HG03039 (cell line): ENCODE data around the gene LTA4H.

Source experiments
- ATAC-seq: cut with Tn5 transposase; IDR thresholded peaks from one replicate; pipeline ENCODE4 v1.9.1; 2021; ENCODE audit warnings: mild to moderate bottlenecking, moderate library complexity; ENCODE audit not compliant: unreplicated experiment

Gene LTA4H

DNA sequence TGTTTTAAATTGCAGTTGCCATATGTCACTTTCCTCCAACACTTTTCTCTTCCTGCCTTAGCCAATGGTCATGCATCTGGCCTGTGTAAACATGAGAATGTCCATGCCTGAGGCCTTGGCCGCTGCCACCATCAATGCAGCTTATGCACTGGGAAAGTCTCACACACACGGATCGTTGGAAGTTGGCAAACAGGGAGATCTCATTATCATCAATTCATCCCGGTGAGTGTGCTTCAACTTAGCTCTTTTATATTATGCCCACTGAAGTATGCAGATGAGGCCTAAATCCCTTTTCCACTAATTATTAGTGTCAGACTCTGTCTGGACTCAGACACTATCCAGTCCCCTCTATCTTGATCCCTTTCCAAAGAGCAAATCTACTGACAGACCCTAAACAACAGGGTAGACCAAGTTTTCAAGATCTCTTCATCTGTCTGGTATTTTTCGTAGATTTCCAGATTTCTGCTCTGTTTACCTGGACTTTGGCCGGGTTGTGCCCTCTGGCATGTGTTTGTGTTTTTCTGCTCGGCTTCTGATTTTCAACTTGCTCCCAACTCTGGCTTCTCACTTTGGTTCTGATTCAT, 69.0 kb downstream of the LTA4H start:
- ATAC-seq = no peak

DNA sequence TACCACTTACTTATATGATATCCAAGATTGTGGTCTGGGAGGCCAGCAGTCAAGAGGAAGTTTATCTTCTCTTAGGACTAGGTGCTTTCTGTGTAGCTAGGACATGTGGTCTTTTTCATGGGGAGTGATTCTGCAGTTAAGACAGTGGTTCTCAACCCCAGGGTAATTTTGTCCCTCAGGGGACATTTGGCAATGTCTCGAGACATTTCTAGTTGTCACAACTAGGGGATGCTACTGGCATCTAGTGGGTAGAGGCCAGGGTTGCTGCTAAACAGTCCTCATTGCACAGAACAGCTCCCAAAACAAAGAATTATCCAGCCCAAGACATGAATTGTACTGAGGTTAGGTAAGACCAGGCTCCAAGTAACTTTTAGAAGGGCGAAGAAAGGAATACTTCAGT, 72.3 kb downstream of the LTA4H start:
- ATAC-seq = no peak

DNA sequence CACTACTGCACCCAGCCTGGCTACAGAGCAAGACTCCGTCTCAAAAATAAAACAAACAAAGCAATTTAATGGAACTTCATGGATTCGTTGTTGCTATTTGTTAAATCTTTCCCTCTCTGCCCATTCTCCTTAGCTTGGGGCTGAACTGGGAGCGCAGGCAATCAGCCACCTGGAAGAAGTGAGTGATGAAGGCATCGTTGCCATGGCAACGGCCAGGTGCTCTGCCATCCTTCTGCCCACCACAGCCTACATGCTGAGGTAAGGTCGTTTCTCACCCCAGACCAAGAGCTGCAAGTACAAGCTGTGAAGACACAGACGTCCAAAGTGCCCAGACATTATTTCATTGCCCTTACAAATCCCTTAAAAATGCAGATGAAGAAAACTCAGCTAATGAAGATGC, 73.2 kb downstream of the LTA4H start:
- ATAC-seq = no peak

DNA sequence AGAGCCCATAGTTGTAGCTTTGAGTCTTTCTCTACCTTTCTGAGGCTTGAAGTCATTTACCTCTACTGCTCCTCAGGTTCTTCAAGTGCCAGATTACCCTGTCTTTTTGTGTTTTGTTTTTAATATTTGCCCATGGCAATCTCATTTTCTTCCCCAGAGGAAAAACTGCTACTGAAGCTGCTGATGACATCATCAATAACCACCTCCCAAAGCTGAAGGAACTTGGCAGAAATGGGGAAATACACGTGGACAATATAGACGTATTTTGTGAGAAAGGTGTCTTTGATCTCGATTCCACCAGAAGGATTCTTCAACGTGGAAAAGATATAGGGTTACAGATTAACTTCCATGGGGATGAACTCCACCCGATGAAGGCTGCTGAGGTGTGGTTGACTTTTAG, 75.1 kb downstream of the LTA4H start:
- ATAC-seq = no peak

DNA sequence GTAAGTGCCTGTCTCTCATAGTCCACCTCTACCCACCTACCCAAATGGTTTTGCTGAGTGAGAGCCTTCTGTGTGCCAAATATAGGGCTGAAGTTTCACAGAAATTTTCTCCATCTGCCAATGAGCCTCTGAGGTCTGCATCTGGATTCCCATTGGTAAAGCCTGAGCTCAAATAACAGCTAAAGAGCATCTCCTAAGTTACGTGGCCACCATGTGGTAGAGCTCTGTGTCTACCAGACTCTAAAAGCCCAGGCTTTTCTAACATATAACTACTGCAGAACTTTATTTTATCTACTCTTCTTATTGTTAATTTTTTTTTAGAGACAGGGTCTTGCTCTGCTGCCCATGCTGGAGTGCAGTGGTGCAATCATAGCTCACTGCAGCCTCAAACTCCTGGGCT, 76.3 kb downstream of the LTA4H start:
- ATAC-seq = no peak

DNA sequence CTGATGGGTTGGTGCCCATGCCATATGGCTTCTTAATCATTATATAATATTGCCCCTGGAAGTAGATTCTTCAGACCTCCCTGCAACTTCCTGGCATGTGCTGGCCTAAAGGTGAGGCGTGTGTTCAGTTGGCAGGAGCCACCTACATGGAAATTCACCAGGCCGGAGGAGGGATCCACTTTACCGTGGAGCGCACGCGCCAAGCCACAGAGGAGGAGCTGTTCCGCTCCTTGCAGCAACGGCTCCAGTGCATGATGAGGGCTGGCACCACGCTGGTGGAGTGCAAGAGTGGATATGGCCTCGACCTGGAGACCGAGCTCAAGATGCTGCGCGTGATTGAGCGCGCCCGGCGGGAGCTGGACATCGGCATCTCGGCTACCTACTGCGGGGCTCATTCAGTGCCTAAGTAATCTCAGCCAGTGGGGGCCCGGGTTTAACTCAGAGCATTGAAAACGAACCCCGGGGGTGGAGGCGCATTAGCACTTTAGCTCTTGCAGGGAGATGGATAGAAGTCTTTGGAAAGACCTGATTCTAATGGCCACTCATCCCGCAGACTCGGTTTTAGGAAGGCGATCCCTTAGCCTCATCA, 78.7 kb downstream of the LTA4H start:
- ATAC-seq = no peak

DNA sequence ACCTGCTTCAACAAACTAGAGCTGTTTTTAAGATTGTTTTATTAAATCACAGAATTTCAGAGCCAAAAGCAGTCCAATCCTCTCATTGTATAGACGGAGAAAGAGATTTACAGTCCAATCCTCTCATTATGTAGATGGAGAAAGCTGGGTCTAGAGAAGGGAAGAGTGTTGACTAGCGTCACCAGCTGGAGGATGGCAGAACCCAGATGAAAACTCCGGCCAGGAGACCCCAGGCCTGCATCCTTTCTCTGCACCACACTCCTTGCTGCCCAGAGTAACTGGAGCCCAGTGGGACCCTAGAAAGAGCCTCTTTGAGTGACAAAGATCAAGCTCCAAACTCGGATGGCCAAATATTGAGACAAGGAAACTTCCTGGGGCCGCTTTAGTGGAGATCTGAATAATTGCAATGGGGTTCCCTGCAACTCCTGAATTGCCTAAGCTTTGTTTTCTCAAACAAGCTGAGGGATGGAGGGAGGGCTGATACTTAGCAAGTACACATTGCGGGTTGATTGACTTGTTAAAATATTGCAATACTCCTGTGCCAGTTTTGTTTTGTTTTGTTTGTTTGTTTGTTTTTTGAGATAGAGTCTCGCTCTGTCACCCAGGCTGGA, 79.7 kb downstream of the LTA4H start:
- no peak for ATAC-seq

DNA sequence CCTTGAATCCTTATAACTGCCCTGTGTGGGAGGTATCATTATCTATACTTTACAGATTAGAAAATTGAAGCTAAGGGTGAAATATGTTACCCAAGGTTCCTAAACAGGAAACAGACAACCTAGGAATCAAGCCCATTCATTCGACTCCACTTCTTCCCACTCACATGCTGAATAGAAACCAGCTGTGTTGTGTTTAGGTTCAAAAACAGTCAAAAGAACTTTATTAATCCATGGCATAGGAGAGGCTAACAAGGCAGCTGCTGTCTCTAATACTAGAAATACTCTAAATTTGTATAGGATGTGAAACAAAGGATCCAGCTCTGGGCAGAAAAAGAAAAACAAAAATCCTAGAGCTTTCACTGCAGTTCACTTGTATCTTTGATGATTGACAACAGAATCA, 82.4 kb downstream of the LTA4H start:
- ATAC-seq = no peak

DNA sequence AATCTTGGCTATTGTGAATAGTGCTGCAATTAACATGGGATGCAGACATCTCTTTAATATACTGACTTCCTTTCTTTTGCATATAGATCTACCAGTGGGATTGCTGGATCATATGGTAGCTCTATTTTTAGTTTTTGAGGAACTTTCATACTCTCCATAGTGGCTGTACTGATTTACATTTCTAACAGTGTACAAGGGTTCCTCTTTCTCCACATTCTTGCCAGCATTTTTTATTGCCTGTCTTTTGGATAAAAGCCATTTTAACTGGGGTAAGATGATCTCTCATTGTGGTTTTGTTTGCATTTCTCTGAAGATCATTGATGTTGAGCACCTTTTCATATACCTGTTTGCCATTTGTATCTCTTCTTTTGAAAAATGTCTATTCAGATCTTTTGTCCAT, 83.9 kb downstream of the LTA4H start:
- no peak for ATAC-seq
